Kidney tubule cell (primary cell): ENCODE results near the gene UBR4.
A peak's percentile ranks its signal among the peaks of the same experiment; 100 is the strongest.

Experiments
- DNase-seq: peaks from one replicate; pipeline ENCODE4 v3.0.0-alpha.2; 2018; ENCODE audit warnings: low spot score

Gene UBR4

GRCh38 chr1:19072285-19072981 is 137.6 kb downstream of the UBR4 start:
- no peak for DNase-seq

DNA sequence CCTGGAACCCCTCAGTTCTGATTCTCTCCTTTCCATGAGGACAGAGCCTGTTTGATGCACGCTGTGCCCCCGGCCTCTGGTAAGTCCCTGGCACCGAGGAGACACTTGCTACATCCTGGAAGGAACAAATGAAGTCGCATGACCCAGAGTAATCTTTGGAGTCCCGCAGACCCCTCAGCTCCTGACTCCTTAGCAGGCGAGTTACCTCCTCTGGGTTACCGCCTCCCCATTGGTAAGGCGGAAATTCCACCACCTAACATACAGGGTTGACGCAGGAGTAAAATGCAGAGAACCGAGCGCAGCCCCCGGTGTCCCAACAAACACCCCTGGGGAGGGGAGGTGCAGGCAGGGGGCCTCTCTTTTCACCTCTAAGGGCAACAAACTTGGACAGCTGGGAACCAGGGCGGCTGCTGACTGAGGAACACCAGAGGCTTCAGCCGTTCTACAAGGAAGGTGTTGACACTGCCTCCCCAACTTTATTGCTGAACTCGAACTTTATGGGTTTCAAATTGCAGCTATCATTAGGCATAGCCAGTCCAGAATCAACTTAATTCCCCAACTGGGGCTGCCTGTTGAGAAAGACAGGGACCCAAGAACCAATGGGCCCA is 138.3 kb downstream of the UBR4 start:
- no peak for DNase-seq

DNA sequence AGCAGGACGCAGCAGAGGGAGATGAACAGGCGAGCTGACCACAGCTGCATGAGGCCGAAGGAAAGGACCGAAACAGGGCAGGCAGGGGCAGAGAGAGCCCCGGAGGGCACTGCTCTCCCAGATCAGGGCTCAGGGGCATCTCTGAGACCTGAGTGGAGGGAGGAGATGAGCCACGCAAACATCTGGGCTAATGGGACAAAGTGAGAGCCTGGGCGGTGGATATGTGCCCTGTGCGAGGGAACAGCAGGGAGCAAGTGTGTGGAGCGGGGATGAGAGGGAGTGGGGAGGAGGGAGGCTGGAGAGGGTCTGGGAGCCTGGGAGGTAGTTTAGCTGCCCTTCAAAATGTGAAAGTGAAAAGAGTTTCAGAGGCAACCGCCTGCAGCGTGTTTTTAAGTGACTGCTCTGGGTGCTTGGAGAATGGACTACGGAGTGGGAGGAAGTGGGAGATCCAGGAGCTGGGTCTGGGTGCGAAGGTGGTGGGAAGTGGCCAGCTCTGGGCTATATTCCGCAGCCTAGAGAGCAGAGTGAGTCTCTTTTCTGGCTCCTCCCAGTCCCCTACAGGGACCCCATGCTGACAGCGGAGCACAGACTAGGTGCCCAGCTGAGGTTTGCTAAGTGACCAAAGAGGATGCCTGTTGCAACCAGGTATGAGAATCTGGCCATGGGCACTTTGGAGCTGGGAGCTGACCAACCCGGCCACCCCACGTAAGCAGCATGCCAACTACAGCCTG is 139.0 kb downstream of the UBR4 start:
- DNase-seq = no peak

- no peak for DNase-seq
These were observed 139.8 kb downstream of the UBR4 start for GRCh38 chr1:19070197-19070651.

DNA sequence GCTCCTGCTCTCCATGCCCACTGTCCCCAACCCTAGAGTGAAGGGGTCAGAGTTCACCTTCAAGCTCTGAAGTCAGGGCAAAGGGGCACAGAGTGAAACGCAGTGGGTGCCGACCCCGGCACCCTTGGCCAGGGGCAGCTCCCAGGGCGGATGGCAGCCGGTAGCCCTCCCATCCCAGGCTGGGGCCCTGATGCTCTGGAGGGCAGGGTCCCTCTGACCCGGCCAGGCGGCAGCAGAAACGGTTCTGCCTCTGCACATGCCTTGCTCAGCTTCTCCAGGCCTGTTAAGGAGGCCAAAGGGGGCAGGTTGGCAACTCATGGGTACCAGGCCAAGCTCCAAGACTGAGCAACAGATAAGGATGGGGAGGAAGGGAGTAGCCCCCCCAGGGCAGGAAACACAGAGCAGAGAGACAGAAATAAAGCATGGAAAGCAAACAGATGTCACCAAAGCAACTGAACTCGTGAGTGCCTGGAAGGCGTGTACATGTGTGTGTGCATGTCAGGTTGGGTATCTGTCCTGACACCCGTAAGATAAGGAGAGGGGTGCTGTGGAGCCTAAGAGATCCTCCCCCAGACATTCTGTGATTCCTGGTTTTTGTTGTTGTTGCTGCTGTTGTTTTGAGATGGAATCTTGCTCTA is 141.3 kb downstream of the UBR4 start:
- no peak for DNase-seq

GRCh38 chr1:19067912-19068638 is 142.0 kb downstream of the UBR4 start:
- DNase-seq = no peak

DNA sequence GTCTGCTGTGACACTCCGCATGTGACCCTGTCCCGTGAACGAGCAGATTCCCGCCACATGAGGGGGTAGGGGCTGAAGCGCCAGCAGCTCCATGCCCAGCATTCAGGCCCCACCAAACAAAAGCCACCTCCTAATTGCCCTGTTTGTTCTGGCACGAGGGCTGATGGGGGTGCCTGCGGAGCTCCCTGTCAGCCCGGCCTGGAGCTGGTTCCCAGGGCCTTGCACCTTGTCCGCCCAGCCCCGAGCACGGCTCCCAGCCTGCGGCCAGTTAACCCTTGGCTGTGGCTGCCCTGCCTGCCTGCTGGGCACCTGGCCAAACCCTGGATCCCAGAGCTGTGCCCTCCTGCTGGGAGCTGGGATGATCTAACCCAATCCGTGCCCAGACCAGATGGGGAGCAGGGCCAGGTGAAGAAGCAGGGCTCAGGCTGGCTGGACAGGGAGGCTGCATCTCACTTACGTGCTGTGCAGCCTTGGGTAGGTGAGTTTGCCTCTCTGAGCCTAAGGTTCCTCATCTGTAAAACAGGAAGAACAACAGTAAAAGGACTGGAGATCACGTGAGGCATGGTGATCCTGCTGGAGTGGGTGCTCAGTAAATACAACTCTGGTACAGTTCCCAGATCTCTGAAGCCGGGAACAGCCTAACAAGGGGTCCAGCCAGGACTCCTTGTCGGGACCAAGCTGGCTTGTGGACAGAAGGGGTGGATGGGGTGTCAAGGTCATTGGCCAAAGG is 142.7 kb downstream of the UBR4 start:
- peak; percentile 80 for DNase-seq

DNA sequence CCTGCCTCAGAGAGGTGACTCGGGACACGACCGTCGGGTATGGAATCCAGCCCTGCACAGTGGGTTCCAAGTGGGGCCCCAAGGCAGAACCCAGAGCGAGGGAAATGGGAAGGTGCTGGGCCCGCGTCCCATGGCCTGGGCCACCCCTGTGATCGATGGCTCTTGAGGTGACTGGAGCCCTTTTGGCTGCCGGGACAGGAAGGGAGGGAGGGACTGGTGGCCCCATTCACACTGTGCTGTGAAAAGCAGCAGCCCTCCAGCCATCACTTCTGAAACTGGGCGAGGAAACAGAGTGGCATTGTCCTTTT is 143.2 kb downstream of the UBR4 start:
- no peak for DNase-seq

DNA sequence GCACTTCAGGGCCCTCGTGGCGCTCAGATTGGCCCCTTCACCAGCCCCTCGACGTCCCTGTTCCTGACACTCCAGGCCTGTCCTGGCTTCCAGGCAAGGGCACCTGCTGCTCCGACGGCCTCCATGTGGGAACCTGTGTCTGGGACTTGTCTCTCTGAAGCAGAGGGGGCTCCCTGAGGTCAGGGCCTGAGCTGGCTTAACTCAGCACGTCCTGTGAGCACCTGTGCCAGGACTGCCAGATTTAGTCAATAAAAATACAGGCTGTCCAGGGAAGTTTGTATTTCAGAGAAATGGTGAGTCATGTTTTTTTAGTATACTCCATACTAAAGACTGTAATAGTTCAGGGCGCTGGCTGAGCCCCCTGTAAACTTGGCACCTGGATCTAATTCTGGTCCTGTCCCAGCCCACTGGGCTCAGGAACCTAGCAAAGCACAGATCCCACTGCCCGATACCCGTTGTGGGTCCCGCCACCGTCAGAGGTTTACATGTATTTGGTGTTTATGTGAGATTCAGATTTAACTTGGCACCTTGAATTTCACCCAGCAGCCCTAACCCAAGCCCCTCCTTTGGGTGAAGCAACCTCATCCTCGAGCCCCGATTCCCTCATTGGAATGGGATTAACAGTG is 143.7 kb downstream of the UBR4 start:
- peak; percentile 37 for DNase-seq

GRCh38 chr1:19065526-19066247 is 144.4 kb downstream of the UBR4 start:
- DNase-seq = no peak

GRCh38 chr1:19064906-19065450 is 145.1 kb downstream of the UBR4 start:
- DNase-seq = no peak

DNA sequence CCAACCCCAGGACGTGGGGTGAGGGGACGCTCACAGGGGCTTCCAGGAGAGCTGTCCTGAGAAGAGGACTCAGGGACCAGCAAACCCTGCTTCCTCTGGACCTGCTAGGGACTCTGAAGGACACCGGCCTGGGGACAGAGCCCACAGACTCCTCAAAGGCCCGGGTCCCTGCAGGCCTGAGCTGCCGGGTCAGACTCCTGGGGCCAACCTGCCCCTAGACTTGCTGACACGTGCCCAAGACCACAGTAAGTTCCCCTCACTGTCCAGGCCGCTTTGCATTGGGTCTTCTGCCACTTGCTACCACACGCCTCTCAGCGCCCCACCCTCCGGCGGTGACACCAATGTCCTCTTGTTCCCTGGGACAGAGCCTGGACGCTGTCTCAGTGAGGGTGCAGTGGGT is 146.9 kb downstream of the UBR4 start:
- no peak for DNase-seq

DNA sequence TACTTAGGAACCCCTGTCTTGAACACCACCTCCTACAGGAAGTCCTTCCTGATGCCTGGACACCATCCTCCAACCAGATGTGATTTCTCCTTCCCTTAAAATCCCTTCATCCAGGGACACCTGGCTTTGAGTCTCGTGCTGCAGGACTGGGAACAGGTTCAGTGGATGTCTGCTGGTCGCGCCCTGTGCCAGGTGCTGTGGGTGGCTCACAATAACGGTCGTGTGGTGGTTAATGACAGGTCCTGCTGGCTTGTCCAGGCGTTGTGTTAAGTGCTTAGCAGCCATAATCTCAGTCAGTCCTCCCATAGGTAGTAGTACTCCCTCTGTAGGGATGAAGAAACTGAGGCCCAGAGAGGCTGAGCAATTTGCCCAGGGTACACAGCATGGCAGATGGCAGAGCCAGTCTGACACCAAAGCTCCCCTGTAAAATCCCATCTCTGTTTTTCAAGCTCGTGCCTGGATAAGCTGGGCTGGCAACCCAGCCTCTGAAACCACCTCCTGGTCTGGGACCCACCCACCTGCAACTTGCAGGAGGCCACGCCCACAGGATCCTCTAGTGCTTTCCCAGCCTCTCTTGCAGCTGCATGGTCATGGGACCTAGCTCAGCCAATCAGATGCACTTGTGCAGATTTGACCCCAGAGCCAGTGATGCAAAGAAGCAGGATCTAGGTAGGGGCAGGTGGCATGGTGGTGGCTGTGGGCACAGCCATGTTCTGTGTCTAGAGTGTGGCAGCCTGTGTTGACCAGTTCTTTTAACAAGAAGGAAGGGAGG is 147.6 kb downstream of the UBR4 start:
- DNase-seq = no peak

DNA sequence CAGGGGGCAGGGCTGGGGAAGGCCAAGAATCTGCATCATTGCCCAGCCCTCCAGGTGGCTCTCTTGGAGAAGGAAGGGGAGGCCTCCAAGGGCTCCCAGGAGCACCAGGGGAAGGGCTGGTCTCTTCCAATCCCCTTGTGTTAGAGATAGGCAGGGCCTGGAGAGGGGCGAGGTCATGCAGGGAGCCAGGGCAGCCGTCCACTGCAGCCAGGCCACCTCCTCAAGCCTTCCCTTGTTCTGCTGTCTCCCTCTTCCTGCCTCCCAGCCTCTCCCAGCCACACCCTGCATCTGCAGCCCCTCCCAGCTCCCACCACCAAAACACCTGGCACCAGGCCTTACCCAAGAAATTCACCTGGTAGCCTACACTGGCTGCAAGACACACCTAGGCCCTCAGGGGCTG is 148.3 kb downstream of the UBR4 start:
- DNase-seq = no peak

DNA sequence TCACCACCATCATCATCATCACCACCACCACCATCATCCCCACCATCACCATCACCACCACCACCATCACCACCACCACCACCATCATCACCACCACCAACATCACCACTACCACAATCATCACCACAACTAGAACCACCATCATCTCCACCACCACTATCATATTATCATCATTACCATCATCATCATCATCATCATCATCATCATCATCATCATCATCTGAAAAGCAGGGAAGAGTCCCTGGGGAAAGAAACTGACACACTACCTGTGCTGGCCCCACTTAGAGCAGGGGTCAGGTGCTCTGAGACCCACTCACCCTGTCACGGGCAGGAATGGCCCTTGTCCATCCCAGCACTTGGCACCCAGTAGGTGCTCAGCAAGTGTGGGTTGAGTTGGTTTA is 148.7 kb downstream of the UBR4 start:
- no peak for DNase-seq

GRCh38 chr1:19059773-19060172 is 150.3 kb downstream of the UBR4 start:
- DNase-seq = no peak

- DNase-seq = no peak
These were observed 151.6 kb downstream of the UBR4 start for GRCh38 chr1:19058476-19058797.

DNA sequence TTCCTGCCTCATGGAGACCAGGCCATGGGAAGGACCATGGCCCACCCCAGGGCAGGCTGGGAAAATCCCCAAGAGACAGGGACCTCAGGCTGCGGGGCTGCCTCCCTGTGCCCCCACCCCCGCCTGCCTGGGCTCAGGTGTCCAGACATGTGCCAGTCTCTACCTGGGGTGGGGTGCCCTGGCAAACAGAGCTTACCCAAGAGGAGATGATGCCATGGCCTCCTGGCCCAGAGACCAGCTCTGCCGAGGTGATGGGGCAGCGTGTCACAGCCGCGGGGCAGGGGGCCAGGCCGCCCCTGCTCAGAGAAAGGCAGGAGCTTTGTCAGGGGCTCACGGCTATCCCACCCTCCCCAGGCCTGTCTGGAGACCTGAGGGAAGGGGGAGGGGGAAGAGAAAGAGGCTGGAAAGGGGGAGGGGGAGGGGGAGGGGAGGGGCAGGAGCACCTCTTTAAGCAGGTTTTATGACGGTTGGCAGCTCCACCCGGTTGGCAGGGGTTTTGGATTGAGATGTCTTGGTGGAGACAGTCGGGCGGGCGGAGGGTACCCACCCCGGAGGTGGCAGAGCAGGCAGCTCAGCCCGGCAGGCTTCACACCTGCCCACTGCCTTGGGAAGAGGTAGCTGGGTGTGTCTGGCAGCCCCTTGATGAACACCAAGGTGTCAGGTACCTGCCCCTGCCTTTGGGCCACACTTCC is 152.1 kb downstream of the UBR4 start:
- no peak for DNase-seq
